Measurements from ENCODE around the gene MARCKSL1.
"Not testable (repeated sequence)": the region's sequence is repeated elsewhere in the genome, so short reads cannot be mapped to it uniquely, and the experiment has no call there.

GRCh38 chr1:32298211-32298610, 37.8 kb downstream of the MARCKSL1 start:
- not testable (repeated sequence) for TF ChIP-seq CTCF (IDR thresholded peaks at IDR 0.05; ENCODE audit: low read depth, low read length); MAX (IDR thresholded peaks at IDR 0.05; ENCODE audit: low read depth, low read length); POLR2A (IDR thresholded peaks at IDR 0.05; ENCODE audit: extremely low read depth, insufficient read length); MYC (IDR thresholded peaks at IDR 0.05; ENCODE audit: low read depth, low read length)
